Endodermal cell (in vitro differentiated cells): ENCODE data around the gene CNOT10. TPM values are rescaled to one million over a fixed set of nuclear protein-coding genes. Genes with fewer than 3 reads are reported as not detected.
"Not testable (repeated sequence)": the region's sequence is repeated elsewhere in the genome, so short reads cannot be mapped to it uniquely, and the experiment has no call there.

Experiments
- DNase-seq: peaks from one replicate; pipeline ENCODE4 v3.0.0-alpha.2; 2017
- H3K27ac ChIP-seq: 2 replicates; pipeline ENCODE4 v1.5.1; 2013; ENCODE audit warnings: mild to moderate bottlenecking, low read depth, low read length, moderate library complexity
- H3K27me3 ChIP-seq: 2 replicates; pipeline ENCODE4 v1.6.1; 2013; ENCODE audit warnings: mild to moderate bottlenecking, low read length, moderate library complexity; ENCODE audit not compliant: insufficient read depth, control insufficient read depth, poor library complexity, severe bottlenecking
- H3K36me3 ChIP-seq: 2 replicates; pipeline ENCODE4 v1.7.0; 2013; ENCODE audit warnings: mild to moderate bottlenecking, low read length, moderate library complexity; ENCODE audit not compliant: control insufficient read depth, insufficient read depth
- H3K4me1 ChIP-seq: one replicate; pipeline ENCODE4 v1.7.0; 2013; ENCODE audit warnings: low read length; ENCODE audit not compliant: control insufficient read depth, insufficient read depth
- H3K4me3 ChIP-seq: 2 replicates; pipeline ENCODE4 v1.5.1; 2013; ENCODE audit warnings: mild to moderate bottlenecking, low read length, moderate library complexity
- H3K9ac ChIP-seq: 2 replicates; pipeline ENCODE4 v1.6.1; 2013; ENCODE audit warnings: mild to moderate bottlenecking, low read length, moderate library complexity; ENCODE audit not compliant: poor library complexity, severe bottlenecking; ENCODE audit errors: extremely low read depth
- H3K9me3 ChIP-seq: 2 replicates; pipeline ENCODE4 v1.6.1; 2013; ENCODE audit warnings: mild to moderate bottlenecking, low read length, moderate library complexity; ENCODE audit not compliant: control insufficient read depth
- H3K27ac Mint-ChIP-seq: 2 replicates; pipeline ENCODE4 v1.8.0; 2020; ENCODE audit warnings: mixed read lengths
- H3K27me3 Mint-ChIP-seq: 2 replicates; pipeline ENCODE4 v1.8.0; 2021; ENCODE audit warnings: mild to moderate bottlenecking, mixed read lengths; ENCODE audit not compliant: insufficient read depth
- H3K36me3 Mint-ChIP-seq: 2 replicates; pipeline ENCODE4 v1.8.0; 2020; ENCODE audit warnings: low read depth, mixed read lengths
- H3K4me1 Mint-ChIP-seq: 2 replicates; pipeline ENCODE4 v1.8.0; 2020; ENCODE audit warnings: mixed read lengths
- H3K4me3 Mint-ChIP-seq: 2 replicates; pipeline ENCODE4 v1.8.0; 2020; ENCODE audit warnings: mild to moderate bottlenecking, moderate library complexity, mixed read lengths
- H3K9me3 Mint-ChIP-seq: 2 replicates; pipeline ENCODE4 v1.8.0; 2020; ENCODE audit warnings: mild to moderate bottlenecking, mixed read lengths
- WGBS, 2 experiments: methylation state at CpG; one replicate each; pipeline versions ENCODE4 v1.1.5 to v1.1.7; 2013; ENCODE audit warnings: missing lambda C conversion rate in 2 of 2, mixed read lengths in 1 of 2; ENCODE audit not compliant: insufficient coverage in 1 of 2, insufficient read length in 1 of 2; 5-methylcytosine and 5-hydroxymethylcytosine counted together
- total RNA-seq, 2 donors: library from RNA; stranded (reverse); fragmentation: NEBNext Ultra II Directional in 1 of 2; extraction: Animal tissue kit (Norgen Biotek cat#: 25700) in 1 of 2; gene quantifications; 2 replicates in 1 of 2; 3 replicates in 1 of 2; pipeline ENCODE4 v1.2.1, GENCODE V29; 2021
- TF ChIP-seq, protein P1 (sequence below): fragments of 200-600 bp; sonication (generic); conservative IDR thresholded peaks from 2 replicates; pipeline ENCODE4 v1.5.0; 2021; ENCODE audit warnings: antibody characterized with exemption, mild to moderate bottlenecking

The CNOT10 gene
- total RNA-seq, 2 donors from 2014 or later = 53.6 to 54.1 TPM

GRCh38 chr3:32794487-32795308, 109.7 kb downstream of the CNOT10 start:
- peak; percentile 65 for DNase-seq
- H3K4me3 ChIP-seq = no peak overlapping the region
- H3K36me3 ChIP-seq = no peaks in the 10 kb centered on the region
- H3K9ac ChIP-seq = no peak overlapping the region
- Mint-ChIP-seq H3K4me3 (no peak overlapping the region), H3K4me1 (peaks cover 27% of the 10 kb centered on the region), H3K27ac (peak overlapping the region; percentile 31), H3K36me3 (peaks cover 13% of the 10 kb centered on the region), H3K27me3 (no peaks in the 10 kb centered on the region), H3K9me3 (peaks cover 18% of the 10 kb centered on the region)
- TF ChIP-seq, protein P1, sequence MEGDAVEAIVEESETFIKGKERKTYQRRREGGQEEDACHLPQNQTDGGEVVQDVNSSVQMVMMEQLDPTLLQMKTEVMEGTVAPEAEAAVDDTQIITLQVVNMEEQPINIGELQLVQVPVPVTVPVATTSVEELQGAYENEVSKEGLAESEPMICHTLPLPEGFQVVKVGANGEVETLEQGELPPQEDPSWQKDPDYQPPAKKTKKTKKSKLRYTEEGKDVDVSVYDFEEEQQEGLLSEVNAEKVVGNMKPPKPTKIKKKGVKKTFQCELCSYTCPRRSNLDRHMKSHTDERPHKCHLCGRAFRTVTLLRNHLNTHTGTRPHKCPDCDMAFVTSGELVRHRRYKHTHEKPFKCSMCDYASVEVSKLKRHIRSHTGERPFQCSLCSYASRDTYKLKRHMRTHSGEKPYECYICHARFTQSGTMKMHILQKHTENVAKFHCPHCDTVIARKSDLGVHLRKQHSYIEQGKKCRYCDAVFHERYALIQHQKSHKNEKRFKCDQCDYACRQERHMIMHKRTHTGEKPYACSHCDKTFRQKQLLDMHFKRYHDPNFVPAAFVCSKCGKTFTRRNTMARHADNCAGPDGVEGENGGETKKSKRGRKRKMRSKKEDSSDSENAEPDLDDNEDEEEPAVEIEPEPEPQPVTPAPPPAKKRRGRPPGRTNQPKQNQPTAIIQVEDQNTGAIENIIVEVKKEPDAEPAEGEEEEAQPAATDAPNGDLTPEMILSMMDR = peak; percentile 12
- H3K27me3 ChIP-seq = no peaks in the 10 kb centered on the region
- H3K4me1 ChIP-seq = peaks cover 5% of the 10 kb centered on the region
- no peaks in the 10 kb centered on the region for H3K9me3 ChIP-seq
- H3K27ac ChIP-seq = no peak overlapping the region
- 93 to 94% methylated on average over 6 to 8 of the region's 8 CpGs for WGBS, 2 experiments

DNA sequence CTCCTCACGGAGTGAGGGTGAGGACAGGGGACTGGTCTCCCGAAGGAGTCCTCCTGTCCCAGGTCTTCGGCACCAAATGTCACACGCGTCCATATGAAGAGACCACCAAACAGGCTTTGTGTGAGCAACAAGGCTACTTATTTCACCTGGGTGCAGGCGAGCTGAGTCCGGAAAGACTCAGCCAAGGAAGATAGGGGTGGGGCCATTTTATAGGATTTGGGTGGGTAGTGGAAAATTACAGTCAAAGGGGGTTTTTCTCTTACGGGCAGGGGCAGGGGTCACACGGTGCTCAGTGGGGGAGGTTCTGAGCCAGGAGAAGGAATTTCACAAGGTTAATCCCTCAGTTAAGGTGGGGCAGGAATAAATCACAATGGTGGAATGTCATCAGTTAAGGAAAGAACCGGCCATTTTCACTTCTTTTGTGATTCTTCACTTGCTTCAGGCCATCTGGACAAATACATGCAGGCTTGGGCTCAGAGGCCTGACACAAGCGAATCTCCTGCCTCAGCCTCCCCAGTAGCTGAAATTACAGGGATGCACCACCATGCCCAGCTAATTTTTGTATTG, 111.5 kb downstream of the CNOT10 start:
- H3K27me3 Mint-ChIP-seq, H3K9ac ChIP-seq, H3K9me3 ChIP-seq, H3K27ac ChIP-seq, H3K4me1 ChIP-seq, H3K27me3 ChIP-seq, H3K36me3 ChIP-seq, H3K4me3 ChIP-seq: not testable (repeated sequence)
- H3K36me3 Mint-ChIP-seq = peaks cover 13% of the 10 kb centered on the region
- peak; percentile 57 for DNase-seq
- peak overlapping the region; percentile 7 for H3K4me3 Mint-ChIP-seq
- peak overlapping the region; percentile 53 for H3K27ac Mint-ChIP-seq
- WGBS, 2 experiments = 86 to 89% methylated on average over 11 of the region's 11 CpGs
- peaks cover 18% of the 10 kb centered on the region for H3K9me3 Mint-ChIP-seq
- peaks cover 28% of the 10 kb centered on the region for H3K4me1 Mint-ChIP-seq

DNA sequence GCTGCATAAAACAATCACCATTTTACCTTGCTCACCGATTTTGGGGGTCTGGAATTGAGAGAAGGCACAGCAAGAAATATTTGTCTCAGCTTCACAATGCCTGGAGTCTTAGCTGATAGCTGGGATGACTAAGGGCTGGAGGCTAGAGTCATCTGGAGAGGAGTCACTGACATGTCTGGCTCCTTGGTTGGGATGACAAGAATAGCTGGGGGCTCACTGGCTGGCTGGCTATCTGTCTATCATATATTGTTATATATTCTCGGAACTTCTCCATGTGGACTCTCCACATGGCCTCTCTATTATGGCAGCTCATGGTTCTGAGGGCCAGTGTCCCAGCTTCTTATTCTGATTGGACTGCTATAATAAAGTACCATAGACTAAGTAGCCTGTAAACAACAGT, 112.8 kb downstream of the CNOT10 start:
- Histone ChIP-seq H3K27me3 (no peaks in the 10 kb centered on the region), H3K4me3 (no peak overlapping the region), H3K9ac (no peak overlapping the region), H3K36me3 (no peaks in the 10 kb centered on the region), H3K4me1 (peaks cover 5% of the 10 kb centered on the region), H3K27ac (no peak overlapping the region), H3K9me3 (no peaks in the 10 kb centered on the region)
- no peak for DNase-seq
- H3K4me3 Mint-ChIP-seq = no peak overlapping the region
- H3K27me3 Mint-ChIP-seq = no peaks in the 10 kb centered on the region
- TF ChIP-seq, protein P1 = no peak
- 82 to 86% methylated on average over 1 to 2 of the region's 2 CpGs for WGBS, 2 experiments
- H3K27ac Mint-ChIP-seq = no peak overlapping the region
- H3K36me3 Mint-ChIP-seq = peaks cover 13% of the 10 kb centered on the region
- peaks cover 21% of the 10 kb centered on the region for H3K4me1 Mint-ChIP-seq
- peaks cover 18% of the 10 kb centered on the region for H3K9me3 Mint-ChIP-seq

DNA sequence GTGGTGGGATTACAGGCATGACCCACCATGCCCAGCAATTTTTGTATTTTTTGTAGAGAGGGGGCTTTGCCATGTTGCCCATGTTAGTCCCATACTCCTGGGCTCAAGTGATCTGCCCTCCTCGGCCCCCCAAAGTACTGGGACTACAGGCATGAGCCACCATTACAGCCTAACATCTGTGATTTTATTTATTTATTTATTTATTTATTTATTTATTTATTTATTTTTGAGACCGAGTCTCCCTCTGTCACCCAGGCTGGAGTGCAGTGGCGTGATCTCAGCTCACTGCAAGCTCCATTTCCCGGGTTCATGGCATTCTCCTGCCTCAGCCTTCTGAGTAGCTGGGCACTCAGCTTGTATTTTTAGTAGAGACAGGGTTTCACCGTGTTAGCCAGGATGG, 116.5 kb downstream of the CNOT10 start:
- WGBS, 2 experiments = 91 to 100% methylated on average over 1 to 5 of the region's 5 CpGs
- H3K9me3 Mint-ChIP-seq, H3K9ac ChIP-seq, H3K4me3 Mint-ChIP-seq, H3K36me3 Mint-ChIP-seq, H3K27ac ChIP-seq, H3K9me3 ChIP-seq, H3K27ac Mint-ChIP-seq, H3K4me1 Mint-ChIP-seq, DNase-seq, H3K4me3 ChIP-seq, H3K36me3 ChIP-seq, H3K27me3 Mint-ChIP-seq, H3K4me1 ChIP-seq, H3K27me3 ChIP-seq: not testable (repeated sequence)
